ENCODE results near the gene SLC6A3. TPM values are rescaled to one million over a fixed set of nuclear protein-coding genes. Genes with fewer than 3 reads are reported as not detected.

SLC6A3 gene
- total RNA-seq, 2 donors from 2014 or later, result 0.16 TPM; not detected in 1

GRCh38 chr5:1359031-1359645 lies 86.1 kb downstream of the SLC6A3 start:
- Histone ChIP-seq H3K27me3 (no peaks in the 10 kb centered on the region), H3K27ac (no peak overlapping the region), H3K4me1 (no peaks in the 10 kb centered on the region), H3K36me3 (no peaks in the 10 kb centered on the region), H3K4me3 (no peak overlapping the region), H3K9me3 (no peaks in the 10 kb centered on the region)
- DNase-seq (ENCODE audit: low spot score), result no peak
- no peak for TF ChIP-seq CTCF (IDR thresholded peaks at IDR 0.05)

DNA sequence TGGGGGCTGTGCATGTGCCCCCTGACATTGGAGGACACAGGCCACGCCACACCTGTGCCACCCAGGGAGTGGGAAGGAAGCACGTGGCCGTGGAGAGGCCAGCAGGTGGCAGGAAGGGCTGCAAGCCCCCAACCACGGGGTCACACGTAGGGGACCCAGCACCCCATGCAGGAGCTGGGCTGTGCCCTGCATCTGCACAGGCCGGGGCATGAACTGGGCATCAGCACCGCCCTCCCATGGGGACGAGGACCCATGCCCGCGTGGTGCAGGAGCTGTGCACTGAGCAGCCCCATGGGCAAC lies 86.6 kb downstream of the SLC6A3 start:
- H3K27me3 ChIP-seq, result no peaks in the 10 kb centered on the region

GRCh38 chr5:1357946-1358725 lies 87.1 kb downstream of the SLC6A3 start:
- Histone ChIP-seq H3K4me3 (no peak overlapping the region), H3K27me3 (no peaks in the 10 kb centered on the region), H3K36me3 (no peaks in the 10 kb centered on the region), H3K9me3 (no peaks in the 10 kb centered on the region), H3K27ac (no peak overlapping the region), H3K4me1 (no peaks in the 10 kb centered on the region)
- no peak for DNase-seq (ENCODE audit: low spot score)
- TF ChIP-seq CTCF (IDR thresholded peaks at IDR 0.05), result no peak

More for the DNA sequence above, 86.6 kb downstream of the SLC6A3 start:
- Histone ChIP-seq H3K36me3 (no peaks in the 10 kb centered on the region), H3K4me1 (no peaks in the 10 kb centered on the region), H3K9me3 (no peaks in the 10 kb centered on the region), H3K4me3 (no peak overlapping the region), H3K27ac (no peak overlapping the region)
- no peak for TF ChIP-seq CTCF (IDR thresholded peaks at IDR 0.05)
- DNase-seq (ENCODE audit: low spot score), result no peak

- Histone ChIP-seq H3K9me3 (no peaks in the 10 kb centered on the region), H3K27ac (no peak overlapping the region), H3K36me3 (no peaks in the 10 kb centered on the region), H3K4me1 (no peaks in the 10 kb centered on the region), H3K27me3 (no peaks in the 10 kb centered on the region), H3K4me3 (no peak overlapping the region)
- no peak for TF ChIP-seq CTCF (IDR thresholded peaks at IDR 0.05)
- DNase-seq (ENCODE audit: low spot score), result no peak
Observed at GRCh38 chr5:1356873-1357787, 88.1 kb downstream of the SLC6A3 start.

GRCh38 chr5:1354576-1354975 lies 90.7 kb downstream of the SLC6A3 start:
- Histone ChIP-seq H3K27me3 (no peaks in the 10 kb centered on the region), H3K27ac (no peak overlapping the region), H3K9me3 (no peaks in the 10 kb centered on the region), H3K4me1 (no peaks in the 10 kb centered on the region), H3K4me3 (no peak overlapping the region), H3K36me3 (no peaks in the 10 kb centered on the region)
- DNase-seq (ENCODE audit: low spot score), result no peak
- TF ChIP-seq CTCF (IDR thresholded peaks at IDR 0.05), result no peak

Measured in right atrium auricular region (tissue), 2 donors.